IMR-90 (cell line): Measurements from ENCODE around the gene ADCK2. TPM values are rescaled to one million over a fixed set of nuclear protein-coding genes. Genes with fewer than 3 reads are reported as not detected.
"Not testable (repeated sequence)": the region's sequence is repeated elsewhere in the genome, so short reads cannot be mapped to it uniquely, and the experiment has no call there.

Experiments used
- ATAC-seq: fragments of 200-7000 bp; cut with Tn5 transposase; 2 replicates; pipeline ENCODE4 v1.9.1; 2020; ENCODE audit warnings: low read depth, mild to moderate bottlenecking, moderate library complexity
- BruUV-seq: library from RNA; stranded (reverse); fragments of 400-500 nt; replicated peaks from 2 replicates; lab custom pipeline; 2021; lab: Mats Ljungman, UMichigan
- CTCF ChIA-PET: fragments of 300-600 bp; formaldehyde crosslinking; extraction: SDS; loops from one replicate; lab custom pipeline; 2021; ENCODE audit warnings: antibody characterized with exemption; lab: Yijun Ruan, JAX
- POLR2A ChIA-PET: fragments of 300-600 bp; sonication (Branson Sonifier 250); formaldehyde crosslinking; loops from one replicate; lab custom pipeline; 2022; ENCODE audit warnings: antibody characterized with exemption; ENCODE audit not compliant: unreplicated experiment; lab: Charles Lee
- DNase-seq: peaks from one replicate; pipeline ENCODE4 v3.0.0; 2013
- H2AFZ ChIP-seq: replicated peaks from 2 replicates; pipeline ENCODE3; 2013; ENCODE audit warnings: low read length, mild to moderate bottlenecking; ENCODE audit not compliant: poor library complexity
- H2AK5ac ChIP-seq: 2 replicates; pipeline ENCODE4 v1.6.1; 2013; ENCODE audit warnings: low read depth, low read length, inconsistent platforms
- H2AK9ac ChIP-seq: replicated peaks from 2 replicates; pipeline ENCODE3; 2013; ENCODE audit warnings: mild to moderate bottlenecking, low read depth, low read length, moderate library complexity; ENCODE audit not compliant: poor library complexity
- H2BK120ac ChIP-seq: 2 replicates; pipeline ENCODE4 v1.6.1; 2013; ENCODE audit warnings: low read depth, low read length, inconsistent platforms
- H2BK15ac ChIP-seq: 3 replicates; pipeline ENCODE4 v1.6.1; 2013; ENCODE audit warnings: low read depth, low read length, inconsistent platforms
- H2BK20ac ChIP-seq: 2 replicates; pipeline ENCODE4 v1.6.1; 2013; ENCODE audit warnings: low read depth, mild to moderate bottlenecking, inconsistent platforms, low read length, moderate library complexity
- H2BK5ac ChIP-seq: 2 replicates; pipeline ENCODE4 v1.6.1; 2013; ENCODE audit warnings: mild to moderate bottlenecking, low read depth, low read length, inconsistent platforms; ENCODE audit not compliant: poor library complexity, severe bottlenecking
- H3K14ac ChIP-seq: replicated peaks from 2 replicates; pipeline ENCODE4 v1.6.1; 2013; ENCODE audit warnings: low read depth, low read length, inconsistent platforms
- H3K18ac ChIP-seq: 2 replicates; pipeline ENCODE4 v1.6.1; 2013; ENCODE audit warnings: low read depth, low read length, control low read depth
- H3K23ac ChIP-seq: 2 replicates; pipeline ENCODE4 v1.6.1; 2013; ENCODE audit warnings: low read depth, low read length, inconsistent platforms
- H3K27ac ChIP-seq: 2 replicates; pipeline ENCODE4 v1.5.1; 2013; ENCODE audit warnings: mild to moderate bottlenecking, control low read depth, low read length; ENCODE audit not compliant: insufficient read depth
- H3K27me3 ChIP-seq: 2 replicates; pipeline ENCODE4 v1.6.1; 2013; ENCODE audit warnings: low read length; ENCODE audit not compliant: control insufficient read depth, insufficient read depth
- H3K36me3 ChIP-seq: 2 replicates; pipeline ENCODE4 v1.6.1; 2013; ENCODE audit warnings: low read length, mixed read lengths; ENCODE audit not compliant: control insufficient read depth, insufficient read depth
- H3K4ac ChIP-seq: 2 replicates; pipeline ENCODE4 v1.6.1; 2013; ENCODE audit warnings: low read depth, low read length, inconsistent platforms
- H3K4me1 ChIP-seq: 2 replicates; pipeline ENCODE4 v1.6.1; 2013; ENCODE audit warnings: low read length, mixed read lengths; ENCODE audit not compliant: control insufficient read depth, insufficient read depth
- H3K4me2 ChIP-seq: 2 replicates; pipeline ENCODE4 v1.6.1; 2013; ENCODE audit warnings: low read depth, mild to moderate bottlenecking, control low read depth, low read length, moderate library complexity
- H3K4me3 ChIP-seq: 2 replicates; pipeline ENCODE4 v1.5.1; 2013; ENCODE audit warnings: low read depth, mild to moderate bottlenecking, control low read depth, low read length, moderate library complexity; ENCODE audit not compliant: insufficient read depth
- H3K56ac ChIP-seq: 2 replicates; pipeline ENCODE4 v1.6.1; 2013; ENCODE audit warnings: low read length, inconsistent platforms; ENCODE audit not compliant: insufficient read depth; ENCODE audit errors: extremely low read depth
- H3K79me1 ChIP-seq, 2 experiments: 2 replicates each; pipeline ENCODE4 v1.6.1; 2013; ENCODE audit warnings: low read length in 2 of 2, inconsistent platforms in 1 of 2, low read depth in 1 of 2
- H3K9ac ChIP-seq: 2 replicates; pipeline ENCODE4 v1.6.1; 2013; ENCODE audit warnings: low read depth, low read length, control low read depth
- H3K9me1 ChIP-seq: 2 replicates; pipeline ENCODE4 v1.6.1; 2013; ENCODE audit warnings: low read length, inconsistent platforms; ENCODE audit not compliant: insufficient read depth
- H3K9me3 ChIP-seq: 2 replicates; pipeline ENCODE4 v1.6.1; 2013; ENCODE audit warnings: low read length; ENCODE audit not compliant: control insufficient read depth, insufficient read depth
- H4K20me1 ChIP-seq: 2 replicates; pipeline ENCODE4 v1.6.1; 2013; ENCODE audit warnings: low read length, inconsistent platforms; ENCODE audit not compliant: insufficient read depth
- H4K5ac ChIP-seq: 2 replicates; pipeline ENCODE4 v1.6.1; 2013; ENCODE audit warnings: mild to moderate bottlenecking, low read depth, low read length, control low read depth
- H4K8ac ChIP-seq, 2 experiments: 2 replicates each; pipeline ENCODE4 v1.6.1; 2013; ENCODE audit warnings: low read depth in 2 of 2, low read length in 2 of 2, control low read depth in 1 of 2, inconsistent platforms in 1 of 2
- H4K91ac ChIP-seq: 2 replicates; pipeline ENCODE4 v1.6.1; 2013; ENCODE audit warnings: low read depth, low read length, inconsistent platforms; ENCODE audit not compliant: insufficient read depth
- WGBS, 2 experiments: methylation state at CpG; one replicate each; pipeline versions ENCODE4 v1.1.5 to v1.1.7; 2013; ENCODE audit warnings: missing lambda C conversion rate in 2 of 2; ENCODE audit not compliant: insufficient read length in 1 of 2; ENCODE audit errors: extremely low coverage in 2 of 2; 5-methylcytosine and 5-hydroxymethylcytosine counted together
- dilution Hi-C: fragments of 300-500 bp; cut with HindIII; formaldehyde crosslinking; loops from one replicate; pipeline ENCODE4 v1.14.3; 2018; ENCODE audit warnings: low sequenced_read_pairs; ENCODE audit not compliant: unreplicated experiment
- in situ Hi-C: fragments of 300-500 bp; cut with MboI; formaldehyde crosslinking; loops from 3 replicates; pipeline ENCODE4 v1.14.3; 2019; ENCODE audit warnings: low sequenced_read_pairs, inconsistent platforms, mixed read lengths
- intact Hi-C: fragments of 100-400 bp; cut with micrococcal nuclease; formaldehyde crosslinking; loops from 2 replicates; pipeline ENCODE4 v1.10.0; 2022
- polyA plus RNA-seq, 3 experiments: library from polyadenylated mRNA; depleted of rRNA; stranded (reverse); fragments of >200 nt; gene quantifications; 2 replicates each; pipeline ENCODE4 v1.2.3, GENCODE V29; 2012; ENCODE audit warnings: low replicate concordance in 1 of 3
- total RNA-seq: library from RNA; depleted of rRNA; stranded (reverse); fragments of >200 nt; gene quantifications from 2 replicates; pipeline ENCODE4 v1.2.3, GENCODE V29; 2012

The ADCK2 gene
- total and polyA plus RNA-seq, 2 of the 4 experiments (the other 2 are of a cell fraction): 7.1 to 10.0 TPM

DNA sequence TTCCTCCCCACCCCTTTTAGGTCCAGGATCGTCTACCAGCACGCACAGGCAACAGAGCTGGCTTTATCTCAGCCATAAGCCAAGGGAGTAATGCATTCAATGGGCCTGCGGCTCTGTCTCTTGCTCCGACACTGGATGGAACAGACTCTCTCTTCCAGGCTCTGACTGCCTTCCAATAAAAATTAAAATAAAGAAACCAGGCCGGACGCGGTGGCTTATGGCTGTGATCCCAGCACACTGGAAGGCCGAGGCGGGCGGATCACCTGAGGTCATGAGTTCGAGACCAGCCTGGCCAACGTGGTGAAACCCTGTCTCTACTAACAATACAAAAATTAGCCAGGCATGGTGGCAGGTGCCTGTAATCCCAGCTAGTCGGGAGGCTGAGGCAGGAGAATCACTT is 28.0 kb upstream of the ADCK2 start:
- H3K27me3 ChIP-seq, H2BK15ac ChIP-seq, in situ Hi-C loops, H2BK120ac ChIP-seq, H3K18ac ChIP-seq, H3K9me1 ChIP-seq, H2BK20ac ChIP-seq, H4K8ac ChIP-seq, POLR2A ChIA-PET, H3K56ac ChIP-seq, H3K27ac ChIP-seq, H3K9ac ChIP-seq, DNase-seq, ATAC-seq, H4K20me1 ChIP-seq, H2AK9ac ChIP-seq, dilution Hi-C loops, H3K23ac ChIP-seq, intact Hi-C loops, BruUV-seq, H2AFZ ChIP-seq, H2BK5ac ChIP-seq, H3K9me3 ChIP-seq, H4K5ac ChIP-seq, H3K4me2 ChIP-seq, H4K91ac ChIP-seq, H3K36me3 ChIP-seq, H3K4ac ChIP-seq, H3K4me3 ChIP-seq, H3K14ac ChIP-seq: not testable (repeated sequence)
- CTCF ChIA-PET: interaction anchor here (0.6 kb wide), 1 partner anchor 131 kb away, joined by 3 read pairs; no protein-coding TSS in a partner anchor
- H3K79me1 ChIP-seq: peaks cover 2 to 10% of the 10 kb centered on the region in 2 experiments; a peak in 3 of 4 replicates
- H2AK5ac ChIP-seq: 0 out of 2 replicates have a peak overlapping the region, but pooled peaks have one; percentile 31
- peaks cover 12% of the 10 kb centered on the region for H3K4me1 ChIP-seq
- WGBS, 2 experiments: 83% methylated on average over 5 of the region's 13 CpGs; no CpG with 5 or more reads in 1 of the 2 experiments
